Colon (tissue), 2 donors: Measurements from ENCODE around the gene SPRYD3.
"Not testable (repeated sequence)": the region's sequence is repeated elsewhere in the genome, so short reads cannot be mapped to it uniquely, and the experiment has no call there.

Experiments used
- FAIRE-seq: peaks from 2 replicates; lab custom pipeline; 2012; peaks lifted over from hg19 to GRCh38; lab: Jason Lieb, UNC
- donor health status: control.
- donor health status: control.

The SPRYD3 gene

DNA sequence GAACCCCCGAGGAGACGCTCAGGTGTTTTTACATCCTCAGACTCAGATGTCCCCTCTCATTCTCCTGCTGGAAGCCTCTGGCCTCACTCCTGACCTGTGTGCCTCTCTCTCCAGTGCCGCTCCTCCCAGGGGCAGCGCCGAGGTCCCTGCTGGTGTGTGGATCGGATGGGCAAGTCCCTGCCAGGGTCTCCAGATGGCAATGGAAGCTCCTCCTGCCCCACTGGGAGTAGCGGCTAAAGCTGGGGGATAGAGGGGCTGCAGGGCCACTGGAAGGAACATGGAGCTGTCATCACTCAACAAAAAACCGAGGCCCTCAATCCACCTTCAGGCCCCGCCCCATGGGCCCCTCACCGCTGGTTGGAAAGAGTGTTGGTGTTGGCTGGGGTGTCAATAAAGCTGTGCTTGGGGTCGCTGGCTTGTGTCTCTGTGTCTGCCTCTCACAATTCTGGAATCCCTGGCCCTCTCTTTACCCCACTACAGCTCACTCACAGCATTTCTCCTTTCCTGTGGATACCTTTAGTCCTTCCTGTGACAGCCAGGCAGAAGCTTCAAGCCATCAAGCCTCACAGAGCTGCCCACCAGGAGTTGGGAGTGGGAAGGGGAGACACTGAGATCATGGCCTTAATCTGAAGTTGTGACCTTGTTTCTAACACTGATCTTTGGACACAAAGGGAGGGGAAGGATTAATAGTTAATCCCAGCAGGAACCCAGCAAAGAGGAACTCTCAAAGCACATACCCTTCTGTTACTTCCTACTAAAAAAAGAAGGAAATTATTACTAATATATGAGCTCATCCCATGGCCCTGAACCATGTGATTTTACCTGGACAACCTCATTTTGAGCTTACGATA lies 23.0 kb upstream of the SPRYD3 start:
- FAIRE-seq: no peak

DNA sequence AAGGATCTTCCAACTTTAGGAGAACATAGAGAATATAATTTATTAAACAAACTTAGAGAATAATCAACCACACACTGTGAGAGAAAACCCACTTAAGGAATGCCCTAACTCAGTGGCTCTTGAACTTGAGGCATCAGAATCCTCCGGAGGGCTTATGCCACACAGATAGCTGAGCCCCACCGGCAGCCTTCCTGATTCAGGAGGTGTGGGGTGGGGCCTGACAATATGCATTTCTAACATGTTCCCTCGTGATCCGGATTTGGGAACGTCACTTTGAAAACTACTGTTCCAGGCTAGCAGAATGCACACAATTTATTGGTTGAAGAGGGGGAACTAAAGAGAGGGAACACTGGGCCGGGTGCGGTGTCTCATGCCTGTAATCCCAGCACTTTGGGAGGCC lies 22.1 kb upstream of the SPRYD3 start:
- FAIRE-seq: no peak

DNA sequence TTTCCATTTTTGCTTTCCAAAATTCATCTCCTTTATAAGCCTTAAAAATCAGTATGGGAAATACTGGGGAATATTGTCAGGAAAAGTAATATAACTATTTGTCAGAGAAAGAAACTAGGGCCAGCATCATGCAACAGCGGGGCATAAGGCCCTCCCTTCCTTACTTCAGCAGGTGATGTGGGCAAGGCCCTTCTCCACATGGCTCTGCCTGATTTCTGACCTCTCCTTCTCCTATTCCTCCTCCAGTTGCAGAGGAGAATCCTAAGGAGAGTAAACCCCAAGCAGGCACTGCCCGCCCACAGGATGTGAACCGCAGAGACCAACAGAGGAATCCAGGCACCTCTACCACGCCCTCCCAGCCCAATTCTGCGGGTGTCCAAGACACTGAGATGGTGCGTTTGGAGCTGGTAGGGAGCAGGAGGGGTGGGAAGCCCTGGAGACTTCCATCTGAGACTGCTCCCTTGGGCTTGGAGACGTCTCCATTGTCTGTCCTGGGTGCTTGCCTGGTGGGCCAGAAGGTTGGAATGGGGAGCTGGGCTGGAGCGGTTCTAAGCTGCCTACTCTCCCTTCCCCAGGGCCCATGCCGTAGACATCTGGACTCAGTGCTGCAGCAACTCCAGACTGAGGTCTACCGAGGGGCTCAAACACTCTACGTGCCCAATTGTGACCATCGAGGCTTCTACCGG lies 21.4 kb upstream of the SPRYD3 start:
- FAIRE-seq: no peak

- FAIRE-seq: peak; percentile 94
Measured at GRCh38 chr12:53099071-53099882, 20.1 kb upstream of the SPRYD3 start.

GRCh38 chr12:53098354-53098981 lies 19.3 kb upstream of the SPRYD3 start:
- FAIRE-seq: no peak

GRCh38 chr12:53097564-53098353 lies 18.6 kb upstream of the SPRYD3 start, which contains the start of gene IGFBP6:
IGFBP6 (plus strand) TSS chr12:53097667; CDS start chr12:53097718, 51 bp downstream.
- FAIRE-seq: no peak

- no peak for FAIRE-seq
Measured at GRCh38 chr12:53097207-53097563, 18.0 kb upstream of the SPRYD3 start.

DNA sequence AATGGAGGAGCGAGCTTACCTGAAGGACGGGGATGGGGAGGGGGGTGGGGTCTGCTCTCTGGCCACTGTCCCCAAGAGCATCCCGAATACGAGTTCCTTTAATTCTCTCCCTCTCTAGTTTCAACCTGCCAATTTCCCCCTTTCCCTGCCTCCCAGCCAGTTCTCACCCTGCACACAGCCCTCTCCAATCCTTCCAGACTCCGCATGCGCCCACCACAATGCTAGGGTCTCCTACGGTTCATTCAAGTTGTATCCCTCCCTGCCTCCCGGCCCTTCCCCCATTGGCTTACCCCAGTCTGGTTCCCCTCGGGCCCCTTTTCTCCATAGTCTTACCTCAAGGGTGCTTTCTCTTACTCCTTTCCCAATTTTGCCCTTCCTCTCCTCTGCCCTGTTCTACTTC lies 17.6 kb upstream of the SPRYD3 start:
- no peak for FAIRE-seq

GRCh38 chr12:53096089-53096741 lies 17.0 kb upstream of the SPRYD3 start:
- FAIRE-seq: no peak

GRCh38 chr12:53095596-53095895 lies 16.4 kb upstream of the SPRYD3 start:
- FAIRE-seq: not testable (repeated sequence)

DNA sequence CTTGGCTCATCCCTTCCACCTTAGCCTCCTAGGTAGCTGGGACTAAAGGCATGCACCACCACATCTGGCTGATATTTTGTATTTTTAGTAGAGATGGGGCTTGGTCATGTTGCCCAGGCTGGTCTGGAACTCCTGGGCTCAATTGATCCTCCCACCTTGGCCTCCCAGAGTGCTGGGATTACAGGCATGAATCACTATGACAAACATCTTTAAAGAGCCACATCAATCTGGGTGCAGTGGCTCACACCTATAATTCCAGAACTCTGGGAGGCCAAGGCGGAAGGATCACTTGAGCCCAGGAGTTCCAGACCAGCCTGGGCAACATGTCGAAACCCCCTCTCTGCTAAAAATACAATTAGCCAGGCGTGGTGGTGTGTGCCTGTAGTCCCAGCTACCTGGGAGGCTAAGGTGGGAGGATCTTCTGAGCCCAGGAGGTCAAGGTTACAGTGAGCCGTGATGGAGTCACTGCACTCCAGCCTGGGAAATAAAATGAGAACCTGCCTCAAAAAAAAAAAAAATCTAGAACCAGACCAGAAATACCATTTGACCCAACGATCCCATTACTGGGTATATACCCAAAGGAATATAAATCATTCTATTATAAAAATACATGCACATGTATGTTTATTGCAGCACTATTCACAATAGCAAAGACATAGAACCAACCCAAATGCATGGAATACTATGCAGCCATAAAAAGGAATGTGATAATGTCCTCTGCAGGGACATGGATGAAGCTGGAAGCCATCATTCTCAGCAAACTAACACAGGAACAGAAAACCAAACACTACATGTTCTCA lies 15.8 kb upstream of the SPRYD3 start:
- FAIRE-seq: not testable (repeated sequence)

DNA sequence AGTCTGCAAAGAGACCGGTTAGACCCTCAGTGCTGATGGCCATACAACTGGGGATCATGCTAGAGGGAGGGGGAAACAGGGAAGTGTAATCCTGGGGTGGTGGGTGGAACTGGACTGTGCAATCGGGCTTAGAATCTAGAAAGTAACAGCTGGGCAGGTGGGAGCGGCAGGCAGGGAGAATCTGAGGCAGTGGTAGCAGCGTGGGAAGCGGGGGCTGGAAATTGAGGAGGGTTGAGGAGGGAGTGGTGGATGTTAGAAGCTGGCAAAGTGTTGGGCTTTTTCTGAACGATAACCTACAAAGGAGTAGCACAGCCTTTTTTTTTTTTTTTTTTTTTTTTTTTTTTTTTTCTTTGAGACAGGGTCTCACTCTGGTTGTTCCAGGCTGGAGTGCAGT lies 15.2 kb upstream of the SPRYD3 start:
- FAIRE-seq: no peak

GRCh38 chr12:53093777-53094393 lies 14.7 kb upstream of the SPRYD3 start:
- FAIRE-seq: no peak

- no peak for FAIRE-seq
Measured at GRCh38 chr12:53091756-53092155, 12.6 kb upstream of the SPRYD3 start.

GRCh38 chr12:53090554-53090953 lies 11.4 kb upstream of the SPRYD3 start:
- FAIRE-seq: no peak

DNA sequence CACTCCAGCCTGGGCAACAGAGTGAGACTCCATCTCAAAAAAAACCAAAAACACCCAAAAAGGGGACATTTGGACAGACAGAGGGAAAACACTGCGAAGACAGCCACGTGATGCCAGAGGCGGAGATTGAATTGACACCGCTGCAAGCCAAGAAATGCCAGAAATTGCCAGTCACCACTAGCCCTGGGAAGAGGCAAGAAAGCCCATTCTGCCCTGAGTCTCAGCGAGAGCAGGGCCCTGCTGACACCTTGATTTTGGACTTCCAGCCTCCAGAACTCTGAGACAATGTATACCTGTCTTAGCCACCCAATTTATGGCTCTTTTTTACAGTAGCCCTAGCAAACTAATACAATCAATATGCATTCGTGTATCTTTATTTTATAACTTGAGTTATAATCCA lies 10.9 kb upstream of the SPRYD3 start:
- no peak for FAIRE-seq

- FAIRE-seq: no peak
Measured at GRCh38 chr12:53086361-53086760, 7.2 kb upstream of the SPRYD3 start.

GRCh38 chr12:53082637-53083175 lies 3.5 kb upstream of the SPRYD3 start:
- FAIRE-seq: no peak

DNA sequence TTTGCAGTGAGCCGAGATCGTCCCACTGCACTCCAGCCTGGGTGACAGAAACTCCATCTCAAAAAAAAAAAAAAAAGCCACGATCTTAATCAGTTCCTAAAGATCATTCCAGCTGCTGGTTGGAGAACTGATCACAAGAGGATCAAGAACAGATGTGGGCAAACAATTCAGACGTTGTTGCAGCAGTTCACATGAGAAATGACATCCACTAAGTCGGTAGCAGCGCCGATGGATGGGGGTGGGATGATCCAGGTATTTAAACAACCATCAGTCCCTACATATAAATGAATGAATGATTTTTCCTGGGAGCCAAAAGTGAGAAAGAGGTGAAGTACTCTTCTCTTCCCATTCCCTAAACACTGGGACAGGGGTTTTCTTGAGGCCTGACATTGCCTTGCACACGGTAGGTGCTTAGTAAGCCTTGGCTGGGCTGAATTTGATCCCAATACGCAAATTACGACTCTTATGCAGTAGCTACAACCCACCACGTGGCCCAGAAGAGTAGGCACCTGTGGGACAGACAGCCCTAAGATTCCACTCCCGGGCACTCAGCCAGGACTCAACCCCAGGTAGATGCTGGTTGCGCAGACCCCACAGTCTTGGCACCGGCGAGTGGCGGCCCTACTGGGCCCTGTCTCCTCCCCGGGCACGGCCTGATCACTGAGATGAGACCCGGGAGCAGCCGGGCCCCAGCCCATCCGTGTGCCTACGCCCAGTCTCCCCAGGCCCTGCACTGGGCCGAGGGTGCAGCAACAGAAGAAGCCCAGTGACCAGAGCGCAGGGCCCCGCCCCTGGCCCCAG lies 565 bp downstream of the SPRYD3 start:
- no peak for FAIRE-seq
